Keratinocyte (primary cell): ENCODE results near the gene NLGN1.

Experiments
- CTCF ChIP-seq, 3 experiments: IDR thresholded peaks in 1 of 3; conservative IDR thresholded peaks in 1 of 3; optimal IDR thresholded peaks in 1 of 3; 2 replicates in 2 of 3; 3 replicates in 1 of 3; pipeline versions ENCODE3 to v1.5.1; 2011; ENCODE audit warnings: low read length in 3 of 3, mild to moderate bottlenecking in 3 of 3, moderate library complexity in 2 of 3, control low read depth in 1 of 3, inconsistent platforms in 1 of 3; ENCODE audit not compliant: insufficient read depth in 2 of 3; ENCODE audit errors: extremely low read depth in 1 of 3
- EZH2 ChIP-seq: IDR thresholded peaks from one replicate; pipeline ENCODE4 v1.6.1; 2012; ENCODE audit warnings: inconsistent platforms, mild to moderate bottlenecking, low read length, moderate library complexity

GRCh38 chr3:173351886-173352285 lies 45.7 kb upstream of the NLGN1 start:
- TF ChIP-seq CTCF (optimal IDR thresholded peaks at IDR 0.05 in 1 of 3, IDR thresholded peaks at IDR 0.05 in 1 of 3, conservative IDR thresholded peaks at IDR 0.05 in 1 of 3; ENCODE audit: extremely low read depth in 1 of 3, insufficient read depth in 2 of 3, low read length in 3 of 3): no peak
- TF ChIP-seq EZH2: no peak
